GM18499 (cell line): ENCODE data around the gene ANLN.

Source experiments
- ATAC-seq: cut with Tn5 transposase; IDR thresholded peaks from one replicate; pipeline ENCODE4 v1.9.1; 2021; ENCODE audit warnings: moderate number of reproducible peaks; ENCODE audit not compliant: insufficient read depth, unreplicated experiment

The ANLN gene

DNA sequence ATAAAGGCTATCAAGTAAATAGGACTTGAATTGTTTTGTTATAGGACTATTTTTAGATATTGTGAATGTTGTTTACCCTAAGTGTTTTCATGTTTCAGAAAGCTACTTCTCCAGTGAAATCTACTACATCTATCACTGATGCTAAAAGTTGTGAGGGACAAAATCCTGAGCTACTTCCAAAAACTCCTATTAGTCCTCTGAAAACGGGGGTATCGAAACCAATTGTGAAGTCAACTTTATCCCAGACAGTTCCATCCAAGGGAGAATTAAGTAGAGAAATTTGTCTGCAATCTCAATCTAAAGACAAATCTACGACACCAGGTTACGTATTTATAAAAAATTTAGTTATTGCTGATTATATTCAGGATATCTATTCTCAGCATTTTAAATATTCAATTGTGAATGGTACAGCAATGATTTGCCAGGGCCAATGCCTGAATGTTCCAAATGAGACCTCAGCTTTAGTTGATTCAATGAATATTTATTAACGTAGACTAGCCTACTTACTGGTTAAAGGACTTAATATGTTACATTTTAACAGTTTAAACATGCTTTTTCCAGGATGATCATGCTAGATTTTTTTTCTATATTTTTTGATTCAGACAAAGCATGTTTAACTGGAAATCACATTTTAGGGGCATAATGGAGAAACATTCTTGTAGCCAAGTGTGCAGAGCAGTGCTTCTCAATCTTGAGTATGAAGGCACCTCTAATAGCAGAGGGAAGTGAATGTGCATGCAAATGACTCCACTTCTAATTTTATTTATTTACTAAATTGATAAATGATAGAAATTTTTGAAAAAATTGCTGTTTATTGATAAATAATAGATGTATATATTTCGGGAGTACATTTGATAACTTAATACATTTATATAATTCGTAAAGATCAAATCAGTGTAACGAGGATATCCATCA is 18.2 kb downstream of the ANLN start:
- no peak for ATAC-seq

DNA sequence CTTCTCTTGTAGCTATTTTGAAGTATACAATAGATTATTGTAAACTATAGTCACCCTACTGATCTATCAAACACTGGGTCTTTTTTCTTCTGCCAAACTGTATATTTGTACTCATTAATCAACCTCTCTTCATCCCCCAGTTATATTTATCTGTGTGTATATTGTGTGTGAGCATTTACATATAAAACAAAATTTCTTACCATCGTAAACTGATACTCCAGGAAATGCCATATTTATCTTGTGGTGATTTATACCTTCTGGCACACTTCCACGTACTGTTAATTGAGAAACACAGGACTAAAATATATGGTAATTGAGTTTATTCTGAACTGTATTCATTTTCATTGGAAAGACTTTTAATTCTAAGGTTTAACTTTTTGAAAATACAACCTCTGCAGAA is 18.9 kb downstream of the ANLN start:
- no peak for ATAC-seq

DNA sequence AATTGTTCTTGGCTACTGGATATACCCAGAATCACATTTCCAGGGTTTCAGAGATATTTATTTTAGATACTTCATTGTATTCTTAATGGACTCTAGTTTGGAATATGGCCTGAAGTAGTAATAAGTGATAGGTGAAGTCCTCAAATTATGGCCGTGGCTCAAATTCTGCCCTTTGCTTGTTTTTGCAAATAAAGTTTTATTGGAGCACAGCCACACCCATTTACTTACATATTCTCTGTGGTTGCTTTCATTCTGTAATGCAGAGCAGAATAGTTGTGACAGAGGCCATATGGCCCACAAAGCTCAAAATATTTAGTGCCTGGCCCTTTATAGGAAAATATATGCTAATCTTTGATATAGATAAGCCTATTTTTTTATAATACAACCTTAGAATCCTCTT is 19.5 kb downstream of the ANLN start:
- ATAC-seq: no peak

DNA sequence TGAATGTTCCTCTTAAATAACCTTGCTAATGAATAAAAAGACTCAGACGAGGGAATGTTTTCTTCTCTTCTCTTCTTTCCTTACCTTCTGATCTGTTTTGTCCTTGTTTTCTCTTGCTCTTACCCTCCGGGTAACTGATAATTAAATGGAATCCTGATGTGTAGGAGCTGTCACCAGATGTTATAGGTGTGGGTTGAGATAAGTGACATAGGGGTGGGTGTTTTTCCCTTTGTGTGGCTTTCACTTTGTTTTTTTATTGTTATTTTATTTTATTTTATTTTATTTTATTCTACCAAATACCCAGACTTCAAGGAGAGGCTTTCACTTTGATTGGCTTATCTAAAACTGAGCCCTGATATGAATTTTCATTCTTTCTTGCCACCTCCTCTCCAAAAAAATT is 25.5 kb downstream of the ANLN start:
- ATAC-seq: no peak

DNA sequence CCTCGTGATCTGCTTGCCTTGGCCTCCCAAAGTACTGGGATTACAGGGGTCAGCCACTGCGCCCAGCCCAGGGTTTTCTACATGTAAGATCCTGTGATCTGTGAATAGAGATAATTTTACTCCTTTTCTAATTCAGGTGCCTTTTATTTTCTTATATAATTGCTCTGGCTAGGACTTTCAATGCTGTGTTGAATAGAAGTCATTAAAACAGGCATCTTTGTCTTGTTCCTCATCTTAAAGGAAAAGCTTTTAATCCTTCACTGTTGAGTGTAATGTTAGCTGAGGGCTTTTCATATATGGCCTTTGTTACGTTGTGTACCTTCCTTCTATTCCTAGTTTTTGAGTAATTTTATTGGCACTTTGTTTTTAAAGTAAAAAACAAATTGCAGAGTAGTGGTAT is 26.6 kb downstream of the ANLN start:
- no peak for ATAC-seq

DNA sequence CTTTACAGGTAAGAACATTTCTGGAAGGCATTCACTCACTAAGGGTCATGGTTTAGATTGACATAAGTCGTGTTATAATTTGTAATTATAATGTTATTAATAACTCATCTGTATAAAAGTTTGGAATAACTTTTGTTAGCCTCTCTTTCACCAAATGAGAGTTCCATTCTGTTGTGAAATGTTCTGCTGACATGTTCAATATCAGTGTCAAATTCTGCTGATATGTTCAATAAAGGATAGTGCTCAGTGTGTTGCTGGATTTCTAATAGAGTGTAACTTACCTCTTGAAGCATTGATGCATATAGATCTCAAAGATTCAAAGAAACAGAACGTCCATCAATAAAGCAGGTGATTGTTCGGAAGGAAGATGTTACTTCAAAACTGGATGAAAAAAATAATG is 30.6 kb downstream of the ANLN start:
- no peak for ATAC-seq

DNA sequence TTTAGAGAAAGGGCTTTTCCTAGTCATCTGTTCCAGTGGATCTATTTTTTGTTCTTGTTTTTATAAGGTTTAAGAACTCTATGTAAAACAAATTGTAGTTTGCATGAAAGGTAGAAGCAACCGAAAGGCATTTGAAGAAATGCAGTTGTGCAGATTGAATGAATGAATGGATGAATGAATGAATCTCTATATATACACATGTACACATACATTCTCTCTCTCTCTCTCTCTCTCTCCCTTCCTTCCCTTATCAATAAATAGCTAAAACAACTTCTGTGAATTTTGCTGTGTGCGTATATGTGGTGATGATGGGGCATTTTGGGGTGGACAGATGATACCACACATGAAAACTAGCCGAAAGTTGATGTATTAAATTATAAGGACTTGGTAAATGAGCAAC is 32.4 kb downstream of the ANLN start:
- no peak for ATAC-seq

DNA sequence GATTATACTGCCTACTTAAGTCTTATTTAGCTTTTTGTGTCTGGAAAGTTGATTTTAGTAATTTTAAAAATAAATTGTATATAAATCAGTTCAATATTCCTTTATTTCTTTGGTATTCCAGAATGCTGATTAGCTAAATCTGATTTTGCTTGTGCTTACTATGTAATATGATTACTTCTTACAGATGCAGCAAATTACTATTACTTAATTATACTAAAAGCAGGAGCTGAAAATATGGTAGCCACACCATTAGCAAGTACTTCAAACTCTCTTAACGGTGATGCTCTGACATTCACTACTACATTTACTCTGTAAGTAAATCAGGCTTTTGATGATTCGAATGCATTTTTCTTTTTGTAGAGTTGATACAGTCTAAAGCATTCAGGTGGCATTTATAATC is 34.0 kb downstream of the ANLN start:
- ATAC-seq: no peak

DNA sequence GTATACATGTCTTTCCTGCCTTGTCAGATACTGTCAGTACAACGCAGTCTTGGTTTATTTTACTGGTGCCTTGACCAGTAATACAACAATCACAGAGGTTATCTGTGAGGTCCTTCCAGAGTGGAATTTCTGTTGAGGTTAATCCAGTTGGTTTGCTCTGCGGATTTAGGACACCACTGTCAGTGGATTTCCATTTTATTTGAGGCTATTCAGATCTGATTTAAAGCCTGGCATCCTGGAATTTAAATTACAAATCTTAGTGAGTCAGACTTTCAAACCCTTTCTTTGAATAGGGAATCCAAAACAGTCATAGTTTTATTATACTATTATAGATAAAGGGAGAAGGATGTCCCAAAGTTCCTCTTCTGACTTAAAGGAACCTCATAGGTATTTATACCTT is 40.5 kb downstream of the ANLN start:
- no peak for ATAC-seq

DNA sequence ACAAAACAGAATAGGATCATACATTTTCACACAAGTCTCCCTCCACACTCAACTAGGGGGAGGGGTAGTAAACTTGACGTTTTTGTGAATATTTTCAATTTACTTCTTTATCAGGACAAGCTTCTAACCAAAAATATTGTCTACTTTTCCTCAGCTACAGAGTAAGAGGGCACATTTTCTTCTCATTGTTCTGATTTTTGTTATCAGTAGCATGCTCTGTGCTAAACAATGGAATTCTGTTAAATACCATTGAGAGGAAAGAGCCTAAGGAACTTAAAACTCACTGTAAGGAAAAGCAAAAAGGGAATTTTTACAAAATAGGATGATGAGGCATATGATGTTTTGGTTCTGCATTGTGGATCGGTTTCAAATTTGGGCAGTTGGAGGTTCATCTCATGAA is 41.2 kb downstream of the ANLN start:
- no peak for ATAC-seq

DNA sequence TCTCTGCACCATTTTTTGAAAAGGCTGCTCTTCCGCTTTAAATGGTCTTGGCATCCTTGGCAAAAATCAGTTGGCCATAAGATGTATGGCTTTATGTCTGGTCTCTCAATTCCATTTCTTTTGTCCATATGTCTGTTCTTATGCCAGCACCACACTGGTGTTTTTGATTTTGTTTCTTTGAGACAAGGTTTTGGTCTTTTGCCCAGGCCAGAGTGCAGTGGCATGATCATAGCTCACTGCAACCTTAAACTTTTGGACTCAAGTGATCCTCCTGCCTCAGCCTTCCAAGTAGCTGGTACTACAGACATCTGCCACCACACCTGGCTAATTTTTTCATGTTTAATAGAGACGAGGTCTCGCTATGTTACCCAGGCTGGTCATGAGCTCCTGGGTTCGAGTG is 48.5 kb downstream of the ANLN start:
- no peak for ATAC-seq

DNA sequence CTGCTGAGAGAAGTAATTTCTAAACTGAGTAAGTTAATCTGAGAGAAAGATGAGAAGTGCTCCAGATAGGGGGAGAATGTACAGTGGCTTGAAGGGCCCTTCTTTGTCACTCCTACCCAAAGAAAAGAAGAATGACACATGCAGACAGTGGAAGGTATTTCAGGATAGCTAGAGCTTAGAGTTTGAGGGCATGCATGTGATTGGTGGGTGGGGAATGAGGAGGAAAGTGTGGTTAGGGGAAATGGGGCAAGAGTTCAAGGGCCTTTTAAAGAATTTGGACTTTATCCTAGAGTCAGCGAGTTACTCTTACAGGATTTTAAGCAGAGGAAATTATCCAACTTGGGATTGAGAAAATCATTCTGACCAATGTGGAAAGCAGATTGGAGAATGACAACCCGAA is 50.0 kb downstream of the ANLN start:
- ATAC-seq: no peak

DNA sequence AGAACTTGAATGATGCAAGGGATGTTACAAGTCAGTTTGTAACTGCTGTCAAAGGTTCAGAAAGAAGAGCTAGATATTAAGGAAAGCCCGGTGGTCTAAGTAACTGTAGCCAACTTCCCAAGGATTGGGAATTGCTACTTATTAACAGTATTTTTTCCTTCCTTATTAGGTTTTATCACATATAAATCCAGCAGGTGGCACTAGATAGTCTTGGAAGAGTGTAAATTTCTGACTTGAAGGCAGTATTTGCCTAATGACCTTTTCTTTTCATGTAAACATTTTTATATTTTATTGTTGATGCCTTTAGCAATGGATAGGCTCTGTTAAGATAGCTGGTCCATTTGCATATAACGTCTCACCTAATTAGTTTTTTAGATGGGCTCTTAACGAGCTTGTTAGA is 51.2 kb downstream of the ANLN start:
- ATAC-seq: no peak

DNA sequence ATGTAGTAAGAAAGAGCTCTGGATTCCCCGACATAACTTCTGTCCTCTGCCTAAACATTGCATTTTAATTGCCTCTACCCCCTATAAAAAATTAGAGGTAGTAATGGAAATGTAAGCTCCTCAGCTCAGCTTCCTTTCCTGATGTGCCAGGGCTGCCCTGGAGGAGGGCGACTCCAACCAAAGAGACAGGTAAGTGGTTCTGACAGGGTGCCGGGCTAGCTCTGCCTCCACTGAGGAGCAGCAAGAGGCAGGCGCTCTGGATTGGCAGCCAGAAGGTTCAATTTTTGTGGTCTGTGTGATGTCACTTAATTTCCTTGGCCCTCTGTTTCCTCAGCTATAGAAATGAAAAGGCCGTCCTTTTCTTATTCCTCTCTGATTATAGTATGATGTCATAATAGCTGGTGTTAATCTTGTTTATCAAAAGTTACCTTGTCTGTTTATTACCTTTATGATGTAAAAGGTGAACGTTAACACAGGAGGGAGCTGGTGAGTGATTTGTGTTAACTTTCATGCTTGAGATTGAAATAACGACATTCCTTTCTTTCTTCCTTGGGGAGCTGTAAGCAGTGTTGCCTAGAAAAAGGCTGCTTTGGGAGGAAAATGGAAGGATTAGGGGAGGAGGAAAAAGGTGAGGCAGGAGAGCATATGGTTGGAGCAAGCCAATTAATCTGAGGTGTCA is 51.8 kb downstream of the ANLN start:
- ATAC-seq: no peak

DNA sequence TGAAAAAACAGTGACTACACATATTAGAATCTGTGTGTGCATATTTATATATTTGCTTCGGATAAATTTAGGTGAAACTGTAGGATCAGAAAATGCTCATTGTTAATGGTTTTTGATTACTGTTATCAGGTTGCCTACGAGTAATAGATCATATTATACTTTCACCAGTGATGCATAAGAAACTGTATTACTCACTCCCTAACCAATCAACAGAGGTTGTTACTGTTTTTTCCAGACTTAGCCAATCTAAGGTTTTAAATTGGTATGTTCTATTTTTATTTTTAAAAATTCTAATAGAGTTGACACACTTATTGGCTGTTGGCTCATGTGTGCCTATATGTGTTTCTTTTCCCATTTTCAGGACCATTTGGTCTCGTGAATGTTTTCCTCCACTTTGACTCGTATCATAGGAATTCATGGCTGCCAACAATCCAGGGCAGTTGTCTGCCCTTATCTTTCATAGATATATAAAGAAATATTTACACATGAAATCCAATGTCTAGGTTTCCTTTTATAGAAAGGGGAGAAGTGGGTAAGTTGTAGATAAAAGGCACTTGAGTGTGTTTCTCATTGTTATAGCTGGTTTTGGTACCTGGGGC is 59.2 kb downstream of the ANLN start:
- no peak for ATAC-seq

DNA sequence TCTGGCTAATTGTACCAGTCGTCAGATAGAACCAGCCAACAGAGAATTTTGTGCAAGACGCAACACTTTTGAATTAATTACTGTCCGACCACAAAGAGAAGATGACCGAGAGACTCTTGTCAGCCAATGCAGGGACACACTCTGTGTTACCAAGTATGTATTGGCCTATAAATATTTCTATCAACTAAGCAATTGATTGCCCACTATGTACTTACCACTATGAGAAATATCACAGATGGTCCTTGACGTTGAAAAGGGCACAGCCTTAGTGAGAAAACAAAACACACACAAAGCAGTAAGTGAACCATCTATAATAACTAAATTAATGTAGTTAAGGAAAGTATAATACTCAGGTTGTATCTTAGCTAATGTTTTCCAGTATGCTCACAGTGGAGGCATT is 60.0 kb downstream of the ANLN start:
- ATAC-seq: no peak

DNA sequence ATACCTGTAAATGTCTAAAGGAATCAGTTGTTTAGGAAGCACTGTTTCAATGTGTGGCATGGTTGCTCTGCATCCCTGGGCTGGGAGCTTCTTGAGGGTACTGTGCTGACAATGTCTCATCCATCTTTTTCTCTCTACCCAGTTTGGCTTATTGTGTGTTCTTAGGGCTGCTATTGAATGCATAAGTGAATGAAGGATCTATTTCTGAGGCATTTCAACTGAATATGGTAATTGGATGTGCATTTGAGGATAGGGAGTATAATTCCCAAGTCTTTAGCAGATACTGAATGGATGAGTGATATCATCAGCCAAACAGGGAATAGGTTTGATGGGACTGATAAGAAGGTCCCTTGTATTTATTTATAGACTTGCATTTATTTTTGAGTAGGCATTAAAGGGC is 64.1 kb downstream of the ANLN start:
- ATAC-seq: no peak

DNA sequence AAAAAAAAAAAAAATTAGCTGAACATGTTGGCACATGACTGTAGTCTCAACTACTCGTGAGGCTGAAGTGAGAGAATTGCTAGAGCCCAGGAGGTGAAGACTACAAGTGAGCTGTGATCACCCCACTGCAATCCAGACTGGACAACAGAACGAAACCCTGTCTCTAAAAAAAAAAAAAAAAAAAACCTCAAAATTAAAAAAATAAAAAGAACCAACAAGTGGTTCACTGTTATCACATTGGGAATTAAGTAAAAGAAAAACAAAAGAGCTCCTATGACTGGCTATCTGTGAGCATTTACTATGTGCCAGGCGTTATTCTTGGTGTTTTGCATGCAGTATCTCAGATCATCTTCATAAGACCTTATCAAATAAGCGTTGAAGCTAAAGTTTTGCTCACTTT is 66.0 kb downstream of the ANLN start:
- no peak for ATAC-seq

DNA sequence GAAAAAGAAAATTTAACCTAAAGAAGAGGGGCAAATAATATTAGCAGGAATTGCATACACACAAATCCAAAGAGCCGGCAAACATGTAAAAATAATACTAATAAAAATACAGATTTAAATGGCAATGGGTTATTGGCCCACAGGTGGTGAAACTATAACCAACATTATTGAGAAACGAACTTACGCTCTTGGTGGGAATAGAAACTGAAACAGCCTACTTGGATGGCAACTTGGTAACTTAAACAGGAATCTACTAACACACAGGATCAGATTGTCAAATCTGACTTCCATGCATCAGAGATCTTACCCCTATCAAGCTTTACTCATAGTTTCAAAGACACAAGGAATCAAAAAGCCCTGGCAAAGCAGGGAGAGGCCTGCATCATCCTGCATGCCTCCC is 66.5 kb downstream of the ANLN start:
- no peak for ATAC-seq

DNA sequence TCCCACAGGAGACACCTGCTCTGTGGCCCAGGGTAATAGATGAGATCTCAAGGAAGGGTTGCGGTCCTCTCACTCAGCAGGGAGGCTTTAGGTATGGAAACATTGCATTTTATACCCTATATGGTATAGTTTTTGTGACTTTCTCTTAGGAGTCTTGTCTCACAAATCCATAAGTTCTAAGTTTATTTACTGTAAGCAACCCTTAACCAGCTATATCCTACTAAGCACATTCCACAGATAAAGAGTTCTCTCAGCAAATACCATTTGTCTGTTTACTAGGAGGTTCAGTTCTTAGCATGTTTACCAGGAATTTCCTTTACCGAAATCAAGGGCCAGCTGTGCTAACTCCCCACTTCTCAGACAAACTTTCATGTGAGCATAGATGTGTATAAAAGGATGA is 66.9 kb downstream of the ANLN start:
- no peak for ATAC-seq

DNA sequence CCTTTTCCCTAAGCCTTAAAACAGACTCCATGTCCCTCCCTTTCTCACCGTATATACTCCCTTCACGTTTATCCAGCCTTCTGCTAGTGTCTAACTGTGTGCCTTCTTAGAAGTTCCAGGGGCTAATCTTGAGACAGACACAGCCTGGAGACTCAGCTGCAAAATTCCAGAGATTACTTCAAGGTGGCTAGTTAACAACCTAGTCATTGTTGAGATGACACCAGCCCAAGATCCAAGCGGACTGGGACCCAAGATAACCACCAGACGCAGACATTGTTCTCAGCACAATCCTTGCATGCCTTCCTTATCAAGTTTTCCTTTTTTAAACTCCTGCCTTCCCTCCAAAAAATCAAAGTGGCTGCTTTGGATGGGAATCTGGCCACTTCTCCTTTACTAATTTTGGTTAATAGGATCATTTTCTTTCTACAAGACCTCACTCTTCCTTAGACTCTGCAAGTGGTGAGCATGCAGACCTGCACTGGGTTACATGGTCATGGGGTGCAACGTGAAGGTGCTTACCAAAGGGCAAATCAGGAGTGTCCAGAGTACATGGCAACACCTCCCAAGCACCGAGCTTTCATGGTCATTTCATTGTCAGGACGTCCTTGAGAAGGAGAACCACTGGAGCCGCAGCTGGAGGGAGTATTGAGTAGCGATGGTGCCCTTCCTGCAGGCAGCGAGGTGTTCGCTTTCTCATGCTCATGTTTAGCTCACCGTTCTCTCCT is 69.7 kb downstream of the ANLN start:
- no peak for ATAC-seq
